HG03064 (cell line): ENCODE measurements around the gene PPP1R9B.
A peak's percentile ranks its signal among the peaks of the same experiment; 100 is the strongest.

ENCODE experiments used
- ATAC-seq: cut with Tn5 transposase; IDR thresholded peaks from one replicate; pipeline ENCODE4 v1.9.1; 2021; ENCODE audit warnings: low read depth; ENCODE audit not compliant: unreplicated experiment

PPP1R9B gene

DNA sequence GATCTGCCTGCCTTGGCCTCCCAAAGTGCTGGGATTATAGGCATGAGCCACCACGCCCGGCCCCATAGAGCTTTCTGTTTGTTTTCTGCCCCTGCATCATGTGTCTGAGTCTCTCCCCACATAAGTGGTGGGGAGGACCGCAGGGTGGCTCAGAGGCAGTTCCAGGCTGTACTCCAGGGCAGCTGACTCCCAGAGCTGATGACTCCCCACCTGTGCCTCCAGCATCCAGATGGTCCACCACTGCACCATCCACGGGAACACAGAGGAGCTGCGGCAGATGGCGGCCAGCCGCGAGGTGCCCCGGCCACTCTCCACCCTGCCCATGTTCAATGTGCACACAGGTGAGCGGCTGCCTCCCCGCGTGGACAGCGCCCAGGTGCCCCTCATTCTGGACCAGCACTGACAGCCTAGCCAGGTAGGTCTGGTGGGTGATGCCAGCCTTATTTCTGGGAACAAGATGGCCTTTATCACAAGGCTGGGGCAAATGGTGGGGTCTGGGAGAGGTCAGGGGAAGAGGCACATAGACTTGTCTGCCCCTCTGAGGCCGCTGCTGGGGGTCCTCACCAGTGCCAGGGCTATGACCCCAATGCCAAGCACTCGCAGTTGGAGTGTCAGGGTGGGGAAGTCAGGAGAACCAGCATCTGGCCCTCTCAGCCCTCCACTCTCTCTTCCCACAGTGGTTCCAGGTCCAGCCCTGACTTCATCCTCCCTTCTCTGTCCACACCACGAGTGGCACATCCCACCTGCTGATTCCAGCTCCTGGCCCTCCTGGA lies 24.7 kb upstream of the PPP1R9B start:
- ATAC-seq, result no peak

DNA sequence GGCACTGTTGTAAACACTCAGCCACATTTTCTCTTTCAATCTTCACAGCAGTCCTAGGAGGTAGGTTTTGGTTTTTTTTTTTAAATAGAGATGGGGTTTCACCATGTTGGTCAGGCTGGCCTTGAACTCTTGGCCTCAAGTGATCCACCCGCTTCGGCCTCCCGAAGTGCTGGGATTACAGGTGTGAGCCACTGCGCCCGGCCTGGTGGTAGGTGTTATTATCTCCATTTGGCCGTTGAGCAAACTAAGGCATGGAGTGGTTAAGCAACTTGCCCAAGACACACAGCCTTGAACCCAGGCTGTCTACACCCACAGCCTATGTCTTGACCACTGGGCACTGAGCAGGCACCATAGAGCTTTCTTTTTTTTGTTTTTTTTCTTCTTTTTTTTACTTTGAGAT lies 24.0 kb upstream of the PPP1R9B start:
- ATAC-seq, result no peak

DNA sequence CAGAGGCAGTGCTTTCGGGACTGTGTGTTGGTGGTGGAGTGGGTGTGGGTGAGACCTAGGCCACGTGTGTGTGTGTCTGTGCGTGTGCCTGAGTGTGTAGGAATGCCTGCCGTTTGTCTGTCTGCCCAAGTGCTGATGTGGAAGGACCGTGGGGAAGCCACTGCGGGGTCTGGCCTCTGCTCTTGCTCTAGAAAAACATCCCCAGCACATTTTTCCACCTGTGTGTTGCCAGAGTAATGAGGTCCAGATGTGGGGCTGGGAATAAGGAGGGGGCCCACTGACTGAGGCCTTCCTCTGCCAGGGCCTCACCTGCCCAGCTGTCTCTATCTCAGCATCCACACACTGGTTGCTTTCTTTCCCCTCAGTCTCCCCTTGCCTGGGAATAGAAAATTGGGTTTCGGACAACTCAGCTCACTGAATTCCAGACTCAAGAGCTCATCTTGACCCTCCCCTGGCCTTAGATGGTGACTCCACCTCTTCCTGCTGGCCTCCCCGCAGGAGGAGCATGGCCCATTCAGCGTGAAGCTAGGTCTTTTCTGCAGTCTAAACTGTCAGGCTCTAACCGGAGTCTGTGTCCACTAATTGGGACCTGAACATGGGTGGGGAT lies 23.0 kb upstream of the PPP1R9B start:
- no peak for ATAC-seq

- no peak for ATAC-seq
Measured at GRCh38 chr17:50172936-50173334, 22.5 kb upstream of the PPP1R9B start.

DNA sequence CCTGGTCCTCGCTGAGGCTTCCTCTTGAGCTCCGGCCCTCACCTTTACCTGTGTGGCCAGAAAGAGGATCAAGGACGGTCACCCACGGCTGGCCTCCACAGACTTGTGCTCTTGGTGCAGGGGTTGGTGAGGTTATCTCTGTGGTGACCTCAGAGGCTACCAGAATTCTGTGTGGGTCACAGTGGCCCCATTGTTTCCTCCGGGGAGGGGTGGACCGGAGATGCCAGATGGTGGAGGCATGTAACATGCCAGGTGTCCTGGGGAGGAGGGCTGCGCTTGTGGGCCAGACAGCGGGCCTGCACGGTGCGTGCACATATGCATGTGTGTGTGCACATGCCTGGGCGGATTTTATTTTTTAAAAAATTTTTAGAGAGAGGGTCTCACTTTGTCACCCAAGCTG lies 21.7 kb upstream of the PPP1R9B start:
- no peak for ATAC-seq

DNA sequence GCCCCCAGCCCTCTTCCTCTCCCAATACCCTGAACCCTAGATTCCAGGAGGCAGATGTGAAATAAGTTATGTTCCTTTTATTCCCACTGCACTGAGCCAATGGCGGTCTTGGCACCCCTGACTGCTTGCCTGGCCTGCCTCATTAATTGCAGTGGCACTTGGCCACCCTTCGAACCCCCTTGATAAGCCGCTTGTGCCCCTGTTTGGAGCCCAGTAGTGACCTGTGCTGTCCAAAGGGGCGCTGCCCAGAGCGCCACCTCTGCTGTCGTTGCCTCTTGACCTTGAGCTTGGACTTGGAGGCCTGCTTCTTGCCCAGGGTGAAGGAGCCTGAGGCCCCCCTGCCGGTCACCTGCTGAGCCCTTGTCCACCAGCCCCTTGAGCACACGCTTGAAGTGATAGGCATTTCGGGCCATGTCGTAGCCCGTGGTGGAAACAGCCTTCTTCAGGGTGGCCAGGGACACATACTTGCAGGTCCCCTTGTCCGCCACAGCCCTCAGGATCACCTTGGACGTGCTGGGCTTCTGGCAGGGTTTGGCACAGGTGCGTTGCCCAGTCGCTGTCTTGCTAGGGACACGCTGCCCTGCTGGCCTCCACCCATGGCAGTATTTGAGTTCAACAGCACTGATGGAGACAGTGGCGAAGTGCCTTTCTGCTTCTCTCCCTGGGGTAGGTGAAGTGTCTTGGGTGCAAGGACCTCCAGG lies 21.0 kb upstream of the PPP1R9B start:
- no peak for ATAC-seq

DNA sequence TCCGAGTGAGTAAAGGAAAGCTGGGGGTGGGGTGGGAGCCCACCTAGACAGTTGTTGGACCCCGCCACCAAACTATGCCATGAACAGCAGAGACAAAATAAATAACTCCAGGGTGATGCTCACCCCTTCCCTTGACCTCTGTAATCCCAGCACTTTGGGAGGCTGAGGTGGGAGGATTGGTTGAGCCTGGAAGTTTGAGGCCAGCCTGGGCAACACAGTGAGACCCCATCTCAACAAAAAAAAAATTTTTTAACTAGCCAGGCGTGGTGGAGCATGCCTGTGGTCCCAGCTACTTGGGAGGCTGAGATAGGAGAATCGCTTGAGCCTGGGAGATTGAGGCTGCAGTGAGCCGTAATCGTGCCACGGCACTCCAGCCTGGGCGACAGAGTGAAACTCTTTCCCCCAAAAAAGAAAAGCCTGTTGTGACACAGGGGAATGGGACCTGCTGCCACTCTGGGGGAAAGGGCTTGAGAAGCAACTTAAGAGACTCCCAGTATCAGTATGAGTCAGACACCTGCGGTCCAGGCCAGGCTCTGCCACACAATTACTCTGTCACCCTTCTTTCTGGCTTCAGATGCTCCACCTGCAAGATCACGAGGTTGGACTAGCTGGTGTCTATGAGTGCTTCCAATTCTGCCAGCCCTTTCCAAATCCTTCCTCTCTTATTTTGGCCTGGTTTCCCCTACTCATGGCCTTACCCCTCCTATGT lies 20.3 kb upstream of the PPP1R9B start:
- peak; percentile 67 for ATAC-seq

GRCh38 chr17:50169881-50170459 lies 19.5 kb upstream of the PPP1R9B start:
- ATAC-seq, result no peak

DNA sequence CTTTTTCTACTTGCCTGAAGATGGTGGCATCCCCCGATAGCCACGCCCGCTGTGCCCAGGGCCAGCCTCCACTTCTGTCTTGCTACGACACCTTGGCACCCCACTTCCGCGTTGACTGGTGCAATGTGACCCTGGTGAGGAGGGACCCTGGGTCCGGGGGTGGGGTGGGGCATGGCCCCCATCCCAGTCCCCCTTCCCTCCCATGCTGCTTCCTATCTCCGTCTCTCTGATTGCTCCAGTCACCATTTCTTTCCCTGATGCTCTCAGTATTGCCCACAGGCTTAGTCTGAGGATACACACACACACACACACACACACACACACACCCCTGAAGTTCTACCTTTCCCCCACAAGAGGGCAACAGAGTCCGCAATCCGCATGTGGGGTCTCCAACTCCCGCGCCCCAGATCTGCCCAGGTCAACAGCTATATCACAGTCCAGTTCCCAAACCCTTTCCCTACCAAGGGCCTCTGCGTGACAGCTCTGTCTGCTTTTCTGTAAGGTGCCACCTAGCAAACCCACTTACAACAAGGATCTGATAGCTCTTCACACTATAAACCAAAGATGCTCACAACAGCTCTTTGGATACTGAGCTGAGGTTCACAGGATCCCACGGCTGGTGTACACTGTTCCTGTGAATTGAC lies 18.8 kb upstream of the PPP1R9B start:
- no peak for ATAC-seq

DNA sequence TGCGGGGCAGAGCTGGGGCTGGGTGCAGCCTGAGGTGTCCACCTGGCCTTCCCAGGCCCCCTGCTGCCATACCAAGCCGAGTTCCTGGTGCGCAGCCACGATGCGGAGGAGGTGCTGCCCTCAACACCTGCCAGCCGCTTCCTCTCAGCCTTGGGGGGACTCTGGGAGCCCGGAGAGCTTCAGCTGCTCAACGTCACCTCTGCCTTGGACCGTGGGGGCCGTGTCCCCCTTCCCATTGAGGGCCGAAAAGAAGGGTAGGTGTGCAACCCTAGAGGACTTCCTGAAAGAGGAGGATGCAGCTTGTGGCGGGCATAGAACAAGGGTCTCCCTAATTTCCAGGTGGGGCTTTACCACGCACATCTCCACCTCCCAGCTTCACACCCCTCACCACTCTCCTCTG lies 17.8 kb upstream of the PPP1R9B start:
- no peak for ATAC-seq

DNA sequence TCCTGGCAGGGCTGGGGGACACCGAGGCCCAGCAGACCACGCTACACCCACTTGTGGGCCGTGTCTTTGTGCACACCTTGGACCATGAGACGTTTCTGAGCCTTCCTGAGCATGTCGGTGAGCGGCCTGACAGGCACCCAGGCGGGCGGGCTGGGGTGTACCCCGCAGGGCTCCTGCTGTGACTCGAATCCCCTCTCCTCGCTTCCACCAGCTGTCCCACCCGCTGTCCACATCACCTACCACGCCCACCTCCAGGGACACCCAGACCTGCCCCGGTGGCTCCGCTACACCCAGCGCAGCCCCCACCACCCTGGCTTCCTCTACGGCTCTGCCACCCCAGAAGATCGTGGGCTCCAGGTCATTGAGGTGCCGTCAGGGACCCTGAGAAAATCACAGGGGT lies 16.9 kb upstream of the PPP1R9B start:
- no peak for ATAC-seq

GRCh38 chr17:50166518-50167181 lies 16.2 kb upstream of the PPP1R9B start:
- no peak for ATAC-seq

DNA sequence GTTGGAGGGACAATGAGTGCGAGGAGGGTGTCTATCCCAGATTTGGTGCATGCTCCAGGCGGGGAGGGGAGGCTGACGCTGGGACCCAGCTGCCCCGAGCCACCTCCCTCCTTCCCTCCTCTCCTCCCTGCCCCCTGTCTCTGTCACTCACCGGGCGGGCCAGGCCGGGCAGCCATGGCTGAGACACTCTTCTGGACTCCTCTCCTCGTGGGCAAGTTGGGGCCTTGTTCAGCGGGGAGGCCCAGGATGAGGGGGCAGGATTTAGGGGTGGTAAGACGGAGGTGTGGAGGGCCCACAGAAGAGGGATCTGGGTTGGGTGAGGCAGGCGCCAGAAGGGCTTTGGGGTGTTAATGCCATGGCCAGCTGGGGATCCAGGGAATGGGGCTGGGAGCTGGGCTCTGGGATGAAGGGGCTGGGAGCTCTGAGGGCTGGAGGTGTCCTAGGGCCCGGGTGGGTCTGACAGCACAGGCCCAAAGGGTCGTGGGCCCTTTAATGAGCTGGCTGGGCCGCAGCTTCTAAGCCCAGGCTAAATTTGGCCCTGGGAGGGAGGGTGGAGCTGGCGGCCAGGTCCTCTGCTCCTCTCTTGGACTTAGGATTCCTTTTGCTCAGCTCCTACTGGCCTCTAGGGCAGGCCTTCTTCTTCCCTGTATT lies 15.5 kb upstream of the PPP1R9B start, which contains the start of gene SGCA:
Gene SGCA (plus strand): TSS at position 139 of the 651 bp plus-strand sequence. CDS start 36 bp downstream, at position 175.
- ATAC-seq, result no peak

GRCh38 chr17:50165466-50165865 lies 15.0 kb upstream of the PPP1R9B start:
- ATAC-seq, result no peak

DNA sequence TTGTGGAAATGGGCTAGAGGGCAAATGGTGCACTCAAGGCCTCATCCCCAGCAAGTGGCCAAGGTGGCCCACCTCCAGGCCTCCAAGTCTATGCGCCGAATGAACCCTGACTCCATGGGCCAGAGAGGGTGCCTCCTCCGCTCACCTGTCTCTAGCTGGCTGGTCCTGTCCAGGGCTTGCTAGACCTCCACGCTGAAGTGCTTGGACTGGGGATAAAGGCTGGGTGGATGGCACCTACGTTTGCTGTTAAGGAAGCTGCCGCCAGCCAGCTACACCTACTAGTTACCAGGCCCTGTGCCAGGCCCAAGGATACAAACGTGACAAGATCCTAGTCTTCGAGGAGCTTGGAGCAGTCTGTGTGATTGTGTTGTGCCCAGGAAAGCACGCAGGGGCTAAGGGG lies 14.6 kb upstream of the PPP1R9B start:
- no peak for ATAC-seq

- no peak for ATAC-seq
Measured at GRCh38 chr17:50164697-50164988, 14.2 kb upstream of the PPP1R9B start.

GRCh38 chr17:50163843-50164696 lies 13.6 kb upstream of the PPP1R9B start:
- no peak for ATAC-seq

GRCh38 chr17:50162466-50163254 lies 12.2 kb upstream of the PPP1R9B start:
- ATAC-seq, result no peak
